ENCODE results near the gene AMOTL1. TPM values are rescaled to one million over a fixed set of nuclear protein-coding genes. Genes with fewer than 3 reads are reported as not detected.
A peak's percentile ranks its signal among the peaks of the same experiment; 100 is the strongest.

AMOTL1 gene
- polyA plus RNA-seq, 1 experiment, result 43.7 TPM

- DNase-seq (ENCODE audit: low read depth, low spot score), result no peak
- Histone ChIP-seq H3K27ac (ENCODE audit: low read depth, low read length) (no peak overlapping the region), H3K27me3 (ENCODE audit: control insufficient read depth, insufficient read depth, low read length) (no peaks in the 10 kb centered on the region), H3K9me3 (ENCODE audit: control insufficient read depth, insufficient read depth, low read length) (no peaks in the 10 kb centered on the region), H3K4me3 (ENCODE audit: low read depth, low read length) (no peak overlapping the region)
- TF ChIP-seq, protein P1, sequence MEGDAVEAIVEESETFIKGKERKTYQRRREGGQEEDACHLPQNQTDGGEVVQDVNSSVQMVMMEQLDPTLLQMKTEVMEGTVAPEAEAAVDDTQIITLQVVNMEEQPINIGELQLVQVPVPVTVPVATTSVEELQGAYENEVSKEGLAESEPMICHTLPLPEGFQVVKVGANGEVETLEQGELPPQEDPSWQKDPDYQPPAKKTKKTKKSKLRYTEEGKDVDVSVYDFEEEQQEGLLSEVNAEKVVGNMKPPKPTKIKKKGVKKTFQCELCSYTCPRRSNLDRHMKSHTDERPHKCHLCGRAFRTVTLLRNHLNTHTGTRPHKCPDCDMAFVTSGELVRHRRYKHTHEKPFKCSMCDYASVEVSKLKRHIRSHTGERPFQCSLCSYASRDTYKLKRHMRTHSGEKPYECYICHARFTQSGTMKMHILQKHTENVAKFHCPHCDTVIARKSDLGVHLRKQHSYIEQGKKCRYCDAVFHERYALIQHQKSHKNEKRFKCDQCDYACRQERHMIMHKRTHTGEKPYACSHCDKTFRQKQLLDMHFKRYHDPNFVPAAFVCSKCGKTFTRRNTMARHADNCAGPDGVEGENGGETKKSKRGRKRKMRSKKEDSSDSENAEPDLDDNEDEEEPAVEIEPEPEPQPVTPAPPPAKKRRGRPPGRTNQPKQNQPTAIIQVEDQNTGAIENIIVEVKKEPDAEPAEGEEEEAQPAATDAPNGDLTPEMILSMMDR (IDR thresholded peaks at IDR 0.05; ENCODE audit: low read depth, low read length), result no peak
- ChIA-PET POLR2A (no interaction called here), CTCF (interaction anchor here (2.1 kb wide), 1 partner anchor 44 kb away, joined by 5 read pairs; no protein-coding TSS in a partner anchor)
Observed at GRCh38 chr11:94830722-94831510, 62.8 kb downstream of the AMOTL1 start.

- ChIA-PET CTCF (interaction anchor here (1.0 to 2.1 kb wide), 2 partner anchors 45 to 137 kb away, joined by 3 to 5 read pairs; no protein-coding TSS in a partner anchor), POLR2A (no interaction called here)
- Histone ChIP-seq H3K9me3 (ENCODE audit: control insufficient read depth, insufficient read depth, low read length) (no peaks in the 10 kb centered on the region), H3K4me3 (ENCODE audit: low read depth, low read length) (no peak overlapping the region), H3K27me3 (ENCODE audit: control insufficient read depth, insufficient read depth, low read length) (no peaks in the 10 kb centered on the region), H3K27ac (ENCODE audit: low read depth, low read length) (no peak overlapping the region)
- DNase-seq (ENCODE audit: low read depth, low spot score), result no peak
- TF ChIP-seq, protein P1 (IDR thresholded peaks at IDR 0.05; ENCODE audit: low read depth, low read length), result no peak
Observed at GRCh38 chr11:94831529-94831928, 63.4 kb downstream of the AMOTL1 start.

DNA sequence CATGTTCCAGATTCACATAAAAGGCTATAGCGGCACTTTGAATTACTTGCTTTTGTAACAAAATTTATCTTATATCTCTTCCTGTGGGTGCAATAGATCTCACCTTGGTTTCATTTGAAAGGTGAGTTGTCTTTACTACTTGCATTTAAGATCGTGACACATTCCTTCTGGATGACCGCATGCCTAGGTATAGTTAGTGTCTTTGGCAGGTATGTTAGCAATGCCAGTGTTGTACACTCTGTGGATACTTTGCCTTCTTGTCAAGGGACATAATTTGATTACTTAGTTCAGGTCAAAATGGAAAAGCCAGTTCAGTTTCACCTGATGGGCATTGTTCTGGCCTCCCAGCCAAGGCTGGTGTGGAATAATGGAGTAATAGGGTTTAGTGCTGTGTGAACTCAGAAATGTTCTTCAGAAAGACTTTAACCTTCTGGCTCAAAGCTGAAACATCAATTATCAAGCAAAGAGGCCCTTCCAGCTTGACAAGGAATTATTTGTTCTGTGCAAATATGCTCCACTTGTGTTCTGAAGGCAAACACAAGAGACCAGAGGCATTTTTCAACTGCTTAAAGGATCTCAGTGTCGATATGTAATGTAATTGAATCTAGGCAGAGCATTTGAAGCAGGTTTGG is 64.6 kb downstream of the AMOTL1 start:
- Histone ChIP-seq H3K9me3 (ENCODE audit: control insufficient read depth, insufficient read depth, low read length) (no peaks in the 10 kb centered on the region), H3K27ac (ENCODE audit: low read depth, low read length) (no peak overlapping the region), H3K27me3 (ENCODE audit: control insufficient read depth, insufficient read depth, low read length) (no peaks in the 10 kb centered on the region), H3K4me3 (ENCODE audit: low read depth, low read length) (no peak overlapping the region)
- CTCF ChIA-PET, result interaction anchor here (1.2 kb wide), 2 partner anchors 21 to 230 kb away, joined by 3 read pairs; no protein-coding TSS in a partner anchor
- TF ChIP-seq, protein P1 (IDR thresholded peaks at IDR 0.05; ENCODE audit: low read depth, low read length), result no peak
- DNase-seq (ENCODE audit: low read depth, low spot score), result no peak
- POLR2A ChIA-PET, result no interaction called here

- CTCF ChIA-PET, result interaction anchor here (0.8 to 1.0 kb wide), 2 partner anchors 63 to 94 kb away, joined by 3 read pairs; no protein-coding TSS in a partner anchor
- POLR2A ChIA-PET, result interaction anchor here (0.5 to 1.5 kb wide), 4 partner anchors 9 to 82 kb away, joined by 3 to 14 read pairs (median 6); no protein-coding TSS in a partner anchor
- peak overlapping the region; percentile 58 for H3K27ac ChIP-seq (ENCODE audit: low read depth, low read length)
Observed at GRCh38 chr11:94834911-94835593, 66.9 kb downstream of the AMOTL1 start.

More at GRCh38 chr11:94834911-94835593, 66.9 kb downstream of the AMOTL1 start:
- Histone ChIP-seq H3K4me3 (ENCODE audit: low read depth, low read length) (no peak overlapping the region), H3K9me3 (ENCODE audit: control insufficient read depth, insufficient read depth, low read length) (no peaks in the 10 kb centered on the region), H3K27me3 (ENCODE audit: control insufficient read depth, insufficient read depth, low read length) (no peaks in the 10 kb centered on the region)
- TF ChIP-seq, protein P1 (IDR thresholded peaks at IDR 0.05; ENCODE audit: low read depth, low read length), result no peak
- DNase-seq (ENCODE audit: low read depth, low spot score), result no peak

All from AG04450 (cell line).